Body of pancreas (tissue), 4 donors: ENCODE data around the gene DPYD. TPM values are rescaled to one million over a fixed set of nuclear protein-coding genes. Genes with fewer than 3 reads are reported as not detected.

ENCODE experiments used
- ATAC-seq: fragments of 150-250 bp; one replicate; pipeline ENCODE4 v1.9.1; 2016
- DNase-seq, 4 donors: peaks; one replicate each; pipeline ENCODE4 v3.0.0-alpha.2; 2019
- H3K27ac ChIP-seq, 4 donors: fragments of 200-600 bp; sonication (generic); 1 replicate in 3 of 4; 2 replicates in 1 of 4; pipeline versions ENCODE4 v1.5.1 to v1.6.1; 2016 to 2019; ENCODE audit warnings: mild to moderate bottlenecking in 1 of 4, mixed read lengths in 1 of 4, moderate library complexity in 1 of 4
- H3K27me3 ChIP-seq, 2 donors: fragments of 200-600 bp; sonication (generic); one replicate each; pipeline ENCODE4 v1.6.0; 2016; ENCODE audit warnings: mild to moderate bottlenecking in 1 of 2
- H3K36me3 ChIP-seq, 2 donors: fragments of 200-600 bp; sonication (generic); replicated peaks in 1 of 2; 2 replicates each; pipeline ENCODE4 v1.5.1; 2016; ENCODE audit warnings: low read depth in 2 of 2; ENCODE audit not compliant: insufficient read depth in 1 of 2
- H3K4me1 ChIP-seq: fragments of 200-600 bp; sonication (generic); one replicate; pipeline ENCODE4 v1.6.0; 2016
- H3K4me3 ChIP-seq, 2 donors: fragments of 200-600 bp; sonication (generic); 1 replicate in 1 of 2; 2 replicates in 1 of 2; pipeline ENCODE4 v1.5.1; 2016 to 2019
- H3K9me3 ChIP-seq, 3 donors: fragments of 200-600 bp; sonication (generic); 1 replicate in 2 of 3; 2 replicates in 1 of 3; pipeline ENCODE4 v1.5.1; 2016
- POLR2A ChIP-seq, 3 donors: fragments of 450-650 bp; IDR thresholded peaks; one replicate each; pipeline ENCODE4 v1.6.1; 2016; ENCODE audit warnings: antibody characterized with exemption in 3 of 3, mild to moderate bottlenecking in 2 of 3
- WGBS, 2 donors: methylation state at CpG; one replicate each; pipeline ENCODE4 v1.1.5; 2017; 5-methylcytosine and 5-hydroxymethylcytosine counted together
- intact Hi-C: fragments of 100-400 bp; cut with DNase I; formaldehyde crosslinking; loops from one replicate; pipeline ENCODE4 v1.15.1; 2023
- total RNA-seq, 2 donors: library from RNA; depleted of rRNA; stranded (reverse); fragments of >200 nt; gene quantifications; one replicate each; pipeline ENCODE4 v1.1.0, GENCODE V29; 2016
- TF ChIP-seq, protein P1 (sequence below), 7 experiments: fragments of 450-650 bp in 4 of 7; fragments of 200-600 bp in 3 of 7; sonication (generic) in 3 of 7; IDR thresholded peaks; one replicate each; pipeline ENCODE4 v1.5.1; 2016 to 2019; ENCODE audit warnings: antibody characterized with exemption in 7 of 7

DPYD gene
- total RNA-seq, 2 donors from 2014 or later, result 13.8 to 17.1 TPM

DNA sequence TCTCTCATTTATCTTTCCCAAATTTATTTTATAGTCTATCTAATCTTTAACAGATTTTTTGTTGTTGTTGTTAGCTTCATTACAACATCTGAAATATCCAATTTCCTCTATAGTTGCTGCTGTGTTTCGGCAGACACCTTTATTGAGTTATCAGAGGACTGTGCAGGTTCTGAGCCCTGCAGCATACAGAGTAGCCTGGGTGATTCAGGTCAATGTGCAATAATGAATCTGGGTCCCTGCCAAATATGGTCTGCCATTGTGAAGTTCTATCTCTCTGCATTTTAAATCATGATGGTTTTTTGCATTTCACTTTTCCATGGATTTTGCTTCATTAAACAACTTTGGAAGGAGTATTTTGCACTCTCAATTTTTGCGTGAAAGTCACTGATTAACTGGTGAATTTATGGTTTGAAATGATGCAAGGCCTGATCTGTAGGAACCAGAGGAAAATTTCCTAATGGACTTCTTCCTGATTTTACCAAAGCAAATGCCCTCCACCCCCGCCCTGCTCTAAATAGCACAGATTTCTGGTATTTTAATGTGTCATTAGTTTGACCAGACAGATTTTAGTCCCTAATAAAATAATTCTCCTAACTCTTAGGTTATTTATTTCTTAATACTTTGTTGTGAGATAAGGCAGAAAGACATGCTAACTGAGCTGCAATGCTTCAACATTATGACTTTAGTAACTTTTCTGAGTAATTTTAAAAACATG is 797.0 kb downstream of the DPYD start:
- no peaks in the 10 kb centered on the region for H3K27me3 ChIP-seq
- no peak overlapping the region for H3K4me3 ChIP-seq
- H3K36me3 ChIP-seq, result no peaks in the 10 kb centered on the region
- H3K27ac ChIP-seq, result no peak overlapping the region
- TF ChIP-seq POLR2A (IDR thresholded peaks at IDR 0.05), result no peak
- TF ChIP-seq, protein P1, sequence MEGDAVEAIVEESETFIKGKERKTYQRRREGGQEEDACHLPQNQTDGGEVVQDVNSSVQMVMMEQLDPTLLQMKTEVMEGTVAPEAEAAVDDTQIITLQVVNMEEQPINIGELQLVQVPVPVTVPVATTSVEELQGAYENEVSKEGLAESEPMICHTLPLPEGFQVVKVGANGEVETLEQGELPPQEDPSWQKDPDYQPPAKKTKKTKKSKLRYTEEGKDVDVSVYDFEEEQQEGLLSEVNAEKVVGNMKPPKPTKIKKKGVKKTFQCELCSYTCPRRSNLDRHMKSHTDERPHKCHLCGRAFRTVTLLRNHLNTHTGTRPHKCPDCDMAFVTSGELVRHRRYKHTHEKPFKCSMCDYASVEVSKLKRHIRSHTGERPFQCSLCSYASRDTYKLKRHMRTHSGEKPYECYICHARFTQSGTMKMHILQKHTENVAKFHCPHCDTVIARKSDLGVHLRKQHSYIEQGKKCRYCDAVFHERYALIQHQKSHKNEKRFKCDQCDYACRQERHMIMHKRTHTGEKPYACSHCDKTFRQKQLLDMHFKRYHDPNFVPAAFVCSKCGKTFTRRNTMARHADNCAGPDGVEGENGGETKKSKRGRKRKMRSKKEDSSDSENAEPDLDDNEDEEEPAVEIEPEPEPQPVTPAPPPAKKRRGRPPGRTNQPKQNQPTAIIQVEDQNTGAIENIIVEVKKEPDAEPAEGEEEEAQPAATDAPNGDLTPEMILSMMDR (IDR thresholded peaks at IDR 0.05), result no peak
- DNase-seq (no peak), ATAC-seq (no peak)
- intact Hi-C loops, result no loop called here
- 76 to 92% methylated on average over 3 of the region's 3 CpGs for WGBS, 2 donors
- no peaks in the 10 kb centered on the region for H3K9me3 ChIP-seq
- no peaks in the 10 kb centered on the region for H3K4me1 ChIP-seq

DNA sequence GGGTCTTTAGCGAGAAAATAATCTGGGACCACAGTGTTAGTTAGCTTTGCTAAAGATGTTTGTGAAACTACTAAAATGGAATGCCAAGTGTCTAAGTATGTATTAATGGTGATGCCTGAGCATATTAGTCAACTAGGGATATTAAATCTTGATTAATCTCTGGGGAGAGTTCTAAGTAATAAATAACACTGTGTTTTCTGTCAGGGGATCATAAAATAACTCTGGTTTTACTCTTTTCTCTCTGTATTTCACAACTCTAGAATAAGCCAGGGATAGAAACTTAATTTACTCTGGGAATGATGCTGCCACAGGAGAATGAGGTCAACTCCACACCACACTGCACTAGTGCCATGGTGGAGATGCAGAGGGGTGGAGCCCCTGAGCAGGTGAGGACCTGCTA is 800.0 kb downstream of the DPYD start:
- Histone ChIP-seq H3K36me3 (no peaks in the 10 kb centered on the region), H3K27ac (no peak overlapping the region), H3K4me1 (no peaks in the 10 kb centered on the region), H3K27me3 (no peaks in the 10 kb centered on the region), H3K4me3 (no peak overlapping the region), H3K9me3 (no peaks in the 10 kb centered on the region)
- TF ChIP-seq POLR2A (IDR thresholded peaks at IDR 0.05), result no peak
- intact Hi-C loops, result no loop called here
- WGBS, 2 donors, result 90 to 96% methylated on average over 1 of the region's 1 CpG
- DNase-seq, result no peak
- no peak for ATAC-seq

DNA sequence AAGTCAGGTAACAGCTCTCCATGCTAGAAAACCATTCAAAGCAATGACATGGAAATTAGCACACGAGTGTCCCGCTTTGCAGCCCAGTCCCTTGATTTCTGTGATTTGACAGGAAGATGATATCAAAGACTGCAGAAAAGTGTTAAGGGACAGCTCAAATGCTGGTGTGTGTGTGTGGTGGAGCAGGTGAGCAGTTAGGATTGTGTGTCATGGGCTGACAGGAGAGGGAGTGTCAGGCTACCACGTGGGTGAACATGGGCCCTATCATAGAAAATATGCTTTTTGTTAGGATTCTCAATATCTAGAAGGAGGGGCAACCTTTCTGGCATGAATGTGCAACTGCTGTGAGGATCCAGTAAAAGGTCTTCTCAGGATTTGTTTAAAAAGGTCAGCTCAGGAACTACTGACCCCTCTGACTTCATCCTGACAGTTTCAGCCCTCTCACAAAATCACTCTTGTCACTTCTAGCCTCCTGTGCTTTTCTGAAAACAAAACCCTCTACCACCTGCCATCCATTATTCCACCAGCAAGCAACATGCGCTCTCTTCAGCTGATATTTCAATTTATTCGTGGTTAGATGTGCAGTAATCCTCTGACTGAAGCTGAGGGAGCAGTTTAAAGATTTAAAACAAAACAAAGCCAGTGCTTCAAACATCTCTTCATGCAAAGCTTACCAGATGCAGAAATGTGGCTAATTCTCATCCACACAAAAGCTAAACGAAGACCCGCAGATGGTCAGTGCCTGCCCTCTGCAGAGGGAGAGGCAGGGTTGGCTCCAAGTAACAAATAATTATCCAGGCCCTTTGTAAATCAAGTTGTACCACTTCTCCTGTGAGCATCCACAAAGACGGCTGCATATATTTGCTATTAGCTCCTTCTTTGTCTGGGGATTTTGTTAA is 801.3 kb downstream of the DPYD start:
- Histone ChIP-seq H3K27me3 (no peaks in the 10 kb centered on the region), H3K9me3 (no peaks in the 10 kb centered on the region), H3K27ac (no peak overlapping the region), H3K36me3 (no peaks in the 10 kb centered on the region), H3K4me1 (no peaks in the 10 kb centered on the region), H3K4me3 (no peak overlapping the region)
- no peak for ATAC-seq
- TF ChIP-seq POLR2A (IDR thresholded peaks at IDR 0.05), result no peak
- TF ChIP-seq, protein P1 (IDR thresholded peaks at IDR 0.05), result no peak
- intact Hi-C loops, result no loop called here
- no peak for DNase-seq
- 73 to 83% methylated on average over 8 of the region's 8 CpGs for WGBS, 2 donors

GRCh38 chr1:97114842-97115241 is 806.0 kb downstream of the DPYD start:
- 85 to 96% methylated on average over 2 of the region's 2 CpGs for WGBS, 2 donors
- DNase-seq, result no peak
- Histone ChIP-seq H3K9me3 (no peaks in the 10 kb centered on the region), H3K27me3 (no peaks in the 10 kb centered on the region), H3K36me3 (no peaks in the 10 kb centered on the region), H3K4me3 (no peak overlapping the region), H3K4me1 (no peaks in the 10 kb centered on the region), H3K27ac (no peak overlapping the region)
- ATAC-seq, result no peak
- intact Hi-C loops, result no loop called here
- TF ChIP-seq POLR2A (IDR thresholded peaks at IDR 0.05), result no peak
- TF ChIP-seq, protein P1 (IDR thresholded peaks at IDR 0.05), result no peak

GRCh38 chr1:97112442-97112841 is 808.4 kb downstream of the DPYD start:
- ATAC-seq (no peak), DNase-seq (no peak)
- no peaks in the 10 kb centered on the region for H3K36me3 ChIP-seq
- H3K27me3 ChIP-seq, result no peaks in the 10 kb centered on the region
- H3K4me1 ChIP-seq, result no peaks in the 10 kb centered on the region
- TF ChIP-seq, protein P1 (IDR thresholded peaks at IDR 0.05), result no peak
- TF ChIP-seq POLR2A (IDR thresholded peaks at IDR 0.05), result no peak
- H3K9me3 ChIP-seq, result no peaks in the 10 kb centered on the region
- WGBS, 2 donors, result 85 to 90% methylated on average over 3 of the region's 3 CpGs
- intact Hi-C loops, result no loop called here
- no peak overlapping the region for H3K27ac ChIP-seq
- H3K4me3 ChIP-seq, result no peak overlapping the region
